GM12878 (cell line): Measurements from ENCODE around the gene FOXO3. TPM values are rescaled to one million over a fixed set of nuclear protein-coding genes. Genes with fewer than 3 reads are reported as not detected.

Source experiments
- ATAC-seq: fragments of 200-7000 bp; cut with Tn5 transposase; 3 replicates; pipeline ENCODE4 v1.9.1; 2020; ENCODE audit warnings: mild to moderate bottlenecking, moderate library complexity
- BruUV-seq: library from RNA; stranded (reverse); fragments of 400-500 nt; replicated peaks from 2 replicates; lab custom pipeline; 2021; lab: Mats Ljungman, UMichigan
- CTCF ChIA-PET: fragments of 300-600 bp; sonication (Branson Sonifier 250); formaldehyde crosslinking; extraction: SDS; loops from one replicate; lab custom pipeline; 2021; ENCODE audit warnings: inconsistent platforms; lab: Yijun Ruan, JAX
- POLR2A ChIA-PET: fragments of 350-600 bp; formaldehyde crosslinking; extraction: SDS; loops from one replicate; lab custom pipeline; 2021; ENCODE audit warnings: inconsistent platforms; lab: Charles Lee
- RAD21 ChIA-PET: fragments of 300-600 bp; sonication (Branson Sonifier 250); formaldehyde crosslinking; loops from one replicate; lab custom pipeline; 2023; ENCODE audit warnings: antibody characterized with exemption; ENCODE audit not compliant: unreplicated experiment; lab: Charles Lee
- SMC1A ChIA-PET: fragments of 300-600 bp; sonication (Branson Sonifier 250); formaldehyde crosslinking; loops from one replicate; lab custom pipeline; 2023; ENCODE audit not compliant: unreplicated experiment, uncharacterized antibody; lab: Charles Lee
- DNase-seq: peaks from one replicate; pipeline ENCODE4 v3.0.0-alpha.2; 2011; ENCODE audit warnings: low read depth, low spot score
- FAIRE-seq: peaks from 3 replicates; lab custom pipeline; 2011; peaks lifted over from hg19 to GRCh38; lab: Jason Lieb, UNC
- H2AFZ ChIP-seq: 2 replicates; pipeline ENCODE4 v1.6.0; 2011; ENCODE audit warnings: low read depth, low read length, control low read depth; ENCODE audit not compliant: control insufficient read depth
- H3K27ac ChIP-seq: 2 replicates; pipeline ENCODE4 v1.5.1; 2011; ENCODE audit warnings: control low read depth; ENCODE audit not compliant: control insufficient read depth, insufficient read depth
- H3K27me3 ChIP-seq, 2 experiments: replicated peaks in 1 of 2; 2 replicates each; pipeline versions ENCODE4 v1.6.0 to v1.6.1; 2011; ENCODE audit warnings: low read length in 1 of 2; ENCODE audit not compliant: control insufficient read depth in 2 of 2, insufficient read depth in 2 of 2
- H3K36me3 ChIP-seq, 2 experiments: 2 replicates each; pipeline ENCODE4 v1.5.1; 2011; ENCODE audit warnings: low read length in 1 of 2; ENCODE audit not compliant: control insufficient read depth in 2 of 2, insufficient read depth in 2 of 2
- H3K4me1 ChIP-seq: 2 replicates; pipeline ENCODE4 v1.6.1; 2011; ENCODE audit warnings: mild to moderate bottlenecking, low read length, moderate library complexity, mixed read lengths; ENCODE audit not compliant: control insufficient read depth, insufficient read depth
- H3K4me2 ChIP-seq: 2 replicates; pipeline ENCODE4 v1.6.0; 2011; ENCODE audit warnings: control low read depth; ENCODE audit not compliant: control insufficient read depth, insufficient read depth
- H3K4me3 ChIP-seq: fragments of 200-600 bp; sonication (generic); 2 replicates; pipeline ENCODE4 v1.5.1; 2016
- H3K79me2 ChIP-seq: 2 replicates; pipeline ENCODE4 v1.6.0; 2011; ENCODE audit warnings: low read length; ENCODE audit not compliant: control insufficient read depth, insufficient read depth
- H3K9ac ChIP-seq: 2 replicates; pipeline ENCODE4 v1.8.0; 2011; ENCODE audit warnings: low read length, control low read depth, mixed read lengths; ENCODE audit not compliant: control insufficient read depth, insufficient read depth
- H3K9me3 ChIP-seq: replicated peaks from 3 replicates; pipeline ENCODE4 v1.5.1; 2011; ENCODE audit warnings: mild to moderate bottlenecking, low read length; ENCODE audit not compliant: control insufficient read depth, insufficient read depth
- H4K20me1 ChIP-seq: 2 replicates; pipeline ENCODE4 v1.6.0; 2011; ENCODE audit not compliant: control insufficient read depth, insufficient read depth
- ATF2 ChIP-seq: IDR thresholded peaks from 2 replicates; pipeline ENCODE4 v1.6.1; 2012; ENCODE audit warnings: low read length, inconsistent platforms
- BHLHE40 ChIP-seq, 2 experiments: fragments of 450-650 bp in 1 of 2; IDR thresholded peaks; 2 replicates each; pipeline ENCODE4 v1.6.1; 2011 to 2017; ENCODE audit warnings: low read depth in 2 of 2, borderline replicate concordance in 1 of 2, improper control_type of control experiment in 1 of 2, low read length in 1 of 2, mild to moderate bottlenecking in 1 of 2
- BMI1 ChIP-seq: fragments of 450-650 bp; IDR thresholded peaks from 2 replicates; pipeline ENCODE4 v1.6.1; 2016; ENCODE audit warnings: mild to moderate bottlenecking, moderate library complexity, borderline replicate concordance
- CREM ChIP-seq: IDR thresholded peaks from 2 replicates; pipeline ENCODE4 v1.6.1; 2014; ENCODE audit warnings: antibody characterized with exemption, low read depth
- EED ChIP-seq: sonication (generic); IDR thresholded peaks from 2 replicates; pipeline ENCODE4 v1.6.1; 2016; ENCODE audit warnings: antibody characterized with exemption, low read depth
- EP300 ChIP-seq, 2 experiments: fragments of 150-350 bp in 1 of 2; IDR thresholded peaks; 2 replicates each; pipeline ENCODE4 v1.6.1; 2011 to 2012; ENCODE audit warnings: low read depth in 2 of 2, low read length in 2 of 2, borderline replicate concordance in 1 of 2, improper control_type of control experiment in 1 of 2, inconsistent platforms in 1 of 2; ENCODE audit not compliant: control insufficient read depth in 1 of 2
- FOXK2 ChIP-seq: fragments of 450-650 bp; IDR thresholded peaks from 2 replicates; pipeline ENCODE4 v1.6.1; 2017; ENCODE audit warnings: mild to moderate bottlenecking, moderate library complexity
- IKZF1 ChIP-seq: fragments of 450-650 bp; conservative IDR thresholded peaks from 2 replicates; pipeline ENCODE4 v1.6.1; 2017; ENCODE audit warnings: antibody characterized with exemption, mild to moderate bottlenecking
- MXI1 ChIP-seq: fragments of 150-350 bp; IDR thresholded peaks from 2 replicates; pipeline ENCODE4 v1.6.1; 2011; ENCODE audit warnings: low read depth, mild to moderate bottlenecking, inconsistent platforms, low read length, improper control_type of control experiment
- RAD51 ChIP-seq: fragments of 450-650 bp; IDR thresholded peaks from 2 replicates; pipeline ENCODE4 v1.6.1; 2016; ENCODE audit warnings: moderate library complexity, mild to moderate bottlenecking, inconsistent platforms
- RELB ChIP-seq: fragments of 450-650 bp; IDR thresholded peaks from 2 replicates; pipeline ENCODE4 v1.6.1; 2017; ENCODE audit warnings: low read depth, mild to moderate bottlenecking, moderate library complexity
- RUNX3 ChIP-seq: IDR thresholded peaks from 2 replicates; pipeline ENCODE4 v1.6.1; 2012; ENCODE audit warnings: low read length, inconsistent platforms
- TBL1XR1 ChIP-seq: IDR thresholded peaks from 2 replicates; pipeline ENCODE4 v1.6.1; 2012; ENCODE audit warnings: low read depth, low read length, improper control_type of control experiment
- ZBTB11 ChIP-seq: fragments of 450-650 bp; formaldehyde crosslinking; IDR thresholded peaks from 2 replicates; pipeline ENCODE4 v1.5.0; 2022; ENCODE audit warnings: mild to moderate bottlenecking, missing genetic modification characterization
- WGBS: methylation state at CpG from one replicate; pipeline ENCODE4 v1.1.6; 2016; ENCODE audit warnings: low lambda C conversion rate; ENCODE audit not compliant: insufficient replicate concordance, insufficient coverage; ENCODE audit errors: missing lambda C conversion rate; 5-methylcytosine and 5-hydroxymethylcytosine counted together
- in situ Hi-C: fragments of 300-500 bp; cut with MboI; formaldehyde crosslinking; loops from 9 replicates; pipeline ENCODE4 v1.14.3; 2018; ENCODE audit warnings: mixed read lengths
- intact Hi-C: fragments of 100-400 bp; cut with micrococcal nuclease; formaldehyde crosslinking; loops from one replicate; pipeline ENCODE4 v1.14.2; 2022; ENCODE audit not compliant: unreplicated experiment
- polyA plus RNA-seq, 11 experiments: library from polyadenylated mRNA; depleted of rRNA in 4 of 11; unstranded in 6 of 11; stranded (reverse) in 5 of 11; fragments of >200 nt; fragmentation: Nextera tagmentation in 4 of 11; fragmentation: Illumina TruSeq in 1 of 11; extraction: Ambion mirVana in 4 of 11; extraction: Trizol in 1 of 11; gene quantifications; 1 replicate in 1 of 11; 2 replicates in 10 of 11; pipeline versions ENCODE4 v1.2.1 to v1.2.3, GENCODE V29; 2011 to 2016; ENCODE audit warnings: inconsistent platforms in 2 of 11, missing spikeins in 2 of 11, low read depth in 1 of 11
- total RNA-seq, 4 experiments: library from RNA; depleted of rRNA in 3 of 4; stranded (reverse); fragments of >200 nt in 3 of 4; fragmentation: Illumina TruSeq in 1 of 4; extraction: Trizol in 1 of 4; gene quantifications; 2 replicates each; pipeline versions ENCODE4 v1.2.1 to v1.2.3, GENCODE V29; 2013 to 2021

FOXO3 gene
- total and polyA plus RNA-seq, 10 of the 15 experiments (the other 5 are each of a cell fraction or from before 2014, with no cell fraction given), result 0.82 to 4.5 (median 1.7) TPM

- no peak overlapping the region for H2AFZ ChIP-seq
- H3K27me3 ChIP-seq, result no peaks in the 10 kb centered on the region; a peak in 1 of 4 replicates
- SMC1A ChIA-PET, result interaction anchor here (0.6 to 4.0 kb wide), 7 partner anchors 10 to 65 kb away, joined by 3 to 17 read pairs (median 4); partner anchors contain the start of gene FOXO3
- ATAC-seq (peak; percentile 85), DNase-seq (peak; percentile 76), FAIRE-seq (peak; percentile 75)
- H3K36me3 ChIP-seq, result no peaks in the 10 kb centered on the region
- H3K4me2 ChIP-seq, result peak overlapping the region; percentile 34
- peak overlapping the region; percentile 77 for H3K27ac ChIP-seq
- peaks cover 56% of the 10 kb centered on the region for H3K4me1 ChIP-seq
- RAD21 ChIA-PET, result interaction anchor here (1.2 to 2.4 kb wide), 4 partner anchors 11 to 33 kb away, joined by 4 to 11 read pairs (median 6); no protein-coding TSS in a partner anchor
- peaks cover 60% of the 10 kb centered on the region for H3K79me2 ChIP-seq
- H4K20me1 ChIP-seq, result no peaks in the 10 kb centered on the region
- in situ Hi-C loops, result no loop called here
- POLR2A ChIA-PET, result interaction anchor here (0.5 to 0.8 kb wide), 4 partner anchors 15 to 1559 kb away, joined by 3 to 6 read pairs (median 3); no protein-coding TSS in a partner anchor
- CTCF ChIA-PET, result interaction anchor here (0.6 to 2.8 kb wide), 5 partner anchors 12 to 449 kb away, joined by 3 to 8 read pairs (median 3); no protein-coding TSS in a partner anchor
- no peak overlapping the region for H3K4me3 ChIP-seq
- peak overlapping the region; percentile 16; the same call in 1 of the 2 replicates for H3K9ac ChIP-seq
- WGBS, result 5% methylated on average over 10 of the region's 10 CpGs
- H3K9me3 ChIP-seq, result no peaks in the 10 kb centered on the region
- BruUV-seq, result TSS peak; percentile 62
- intact Hi-C loops, result loop anchor here (1.0 kb wide), 1 partner anchor 27 kb away; no protein-coding TSS in a partner anchor
- peak; percentile 95 for TF ChIP-seq RUNX3
- peak; percentile 84 for TF ChIP-seq IKZF1
- peak; percentile 65 for TF ChIP-seq RAD51
- no peak for TF ChIP-seq ZBTB11
- no peak for TF ChIP-seq FOXK2
- peak; percentile 57; the same call in 1 of the 2 replicates for TF ChIP-seq RELB
- TF ChIP-seq EED, result 0 out of 2 replicates have a peak, but pooled peaks have one; percentile 31
- peak; percentile 75; the same call in 1 of the 2 replicates for TF ChIP-seq TBL1XR1
- TF ChIP-seq ATF2, result peak; percentile 61; the same call in 1 of the 2 replicates
- peak; percentile 88 for TF ChIP-seq BHLHE40 (IDR thresholded peaks at IDR 0.05; ENCODE audit: borderline replicate concordance in 1 of 2, low read depth in 2 of 2, low read length in 1 of 2)
- TF ChIP-seq MXI1, result peak; percentile 80; the same call in 1 of the 2 replicates
- TF ChIP-seq CREM, result 0 out of 2 replicates have a peak, but pooled peaks have one; percentile 17
- TF ChIP-seq BMI1, result no peak
- peak; percentile 71; a peak in 3 of 4 replicates for TF ChIP-seq EP300 (IDR thresholded peaks at IDR 0.05; ENCODE audit: borderline replicate concordance in 1 of 2, control insufficient read depth in 1 of 2, low read depth in 2 of 2, low read length in 2 of 2)
These were observed 31.9 kb downstream of the FOXO3 start for GRCh38 chr6:108592371-108593337.
